MCF 10A (cell line): ENCODE measurements around the gene PHACTR1. TPM values are rescaled to one million over a fixed set of nuclear protein-coding genes. Genes with fewer than 3 reads are reported as not detected.

ENCODE experiments used
- BruUV-seq: library from RNA; stranded (reverse); fragments of 400-500 nt; replicated peaks from 2 replicates; lab custom pipeline; 2021; lab: Mats Ljungman, UMichigan
- CTCF ChIA-PET: fragments of 300-600 bp; sonication (Branson Sonifier 250); formaldehyde crosslinking; extraction: SDS; loops from one replicate; lab custom pipeline; 2021; ENCODE audit warnings: antibody characterized with exemption, inconsistent platforms; lab: Yijun Ruan, JAX
- POLR2A ChIA-PET: fragments of 300-600, 350-650 bp; sonication (Branson Sonifier 250); formaldehyde crosslinking; extraction: SDS; loops from one replicate; lab custom pipeline; 2020; ENCODE audit warnings: antibody characterized with exemption, inconsistent platforms; lab: Yijun Ruan, JAX
- DNase-seq: peaks from one replicate; pipeline ENCODE4 v3.0.0-alpha.2; 2018; ENCODE audit not compliant: unreplicated experiment
- H3K27ac Mint-ChIP-seq: one replicate; pipeline ENCODE4 v1.8.0; 2022; ENCODE audit warnings: mild to moderate bottlenecking, low read depth, mixed read lengths; ENCODE audit not compliant: unreplicated experiment
- H3K27me3 Mint-ChIP-seq: one replicate; pipeline ENCODE4 v1.8.0; 2022; ENCODE audit warnings: mixed read lengths; ENCODE audit not compliant: insufficient read depth, unreplicated experiment
- H3K36me3 Mint-ChIP-seq: one replicate; pipeline ENCODE4 v1.8.0; 2022; ENCODE audit warnings: mild to moderate bottlenecking, moderate library complexity, mixed read lengths; ENCODE audit not compliant: insufficient read depth, unreplicated experiment
- H3K4me1 Mint-ChIP-seq: one replicate; pipeline ENCODE4 v1.8.0; 2022; ENCODE audit warnings: mixed read lengths; ENCODE audit not compliant: insufficient read depth, unreplicated experiment
- H3K4me3 Mint-ChIP-seq: one replicate; pipeline ENCODE4 v1.8.0; 2022; ENCODE audit warnings: mild to moderate bottlenecking, moderate library complexity, mixed read lengths; ENCODE audit not compliant: unreplicated experiment
- H3K9me3 Mint-ChIP-seq: one replicate; pipeline ENCODE4 v1.8.0; 2022; ENCODE audit warnings: mixed read lengths; ENCODE audit not compliant: unreplicated experiment
- CTCF ChIP-seq: fragments of 200-600 bp; IDR thresholded peaks from one replicate; pipeline ENCODE4 v1.8.0; 2022; ENCODE audit warnings: antibody characterized with exemption, mild to moderate bottlenecking; ENCODE audit not compliant: unreplicated experiment
- intact Hi-C: fragments of 100-400 bp; cut with micrococcal nuclease; formaldehyde crosslinking; loops from 2 replicates; pipeline ENCODE4 v1.14.1; 2022
- total RNA-seq: library from RNA; stranded (reverse); gene quantifications from 2 replicates; pipeline ENCODE4 v1.2.3, GENCODE V29; 2022

Gene PHACTR1
- total RNA-seq, 1 experiment from 2014 or later = not detected

- no peaks in the 10 kb centered on the region for H3K36me3 Mint-ChIP-seq
- ChIA-PET CTCF (interaction anchor here (0.6 kb wide), 1 partner anchor 13 kb away, joined by 3 read pairs; no protein-coding TSS in a partner anchor), POLR2A (interaction anchor here (0.7 kb wide), 1 partner anchor 99 kb away, joined by 3 read pairs; no protein-coding TSS in a partner anchor)
- no peak for TF ChIP-seq CTCF
- DNase-seq = no peak
- intact Hi-C loops = no loop called here
- H3K9me3 Mint-ChIP-seq = no peaks in the 10 kb centered on the region
- no peak overlapping the region for H3K4me3 Mint-ChIP-seq
- H3K27me3 Mint-ChIP-seq = peaks cover 36% of the 10 kb centered on the region
- BruUV-seq = no TSS peak
- H3K27ac Mint-ChIP-seq = no peak overlapping the region
- H3K4me1 Mint-ChIP-seq = no peaks in the 10 kb centered on the region
Observed at GRCh38 chr6:12735786-12736185, 19.2 kb downstream of the PHACTR1 start.

DNA sequence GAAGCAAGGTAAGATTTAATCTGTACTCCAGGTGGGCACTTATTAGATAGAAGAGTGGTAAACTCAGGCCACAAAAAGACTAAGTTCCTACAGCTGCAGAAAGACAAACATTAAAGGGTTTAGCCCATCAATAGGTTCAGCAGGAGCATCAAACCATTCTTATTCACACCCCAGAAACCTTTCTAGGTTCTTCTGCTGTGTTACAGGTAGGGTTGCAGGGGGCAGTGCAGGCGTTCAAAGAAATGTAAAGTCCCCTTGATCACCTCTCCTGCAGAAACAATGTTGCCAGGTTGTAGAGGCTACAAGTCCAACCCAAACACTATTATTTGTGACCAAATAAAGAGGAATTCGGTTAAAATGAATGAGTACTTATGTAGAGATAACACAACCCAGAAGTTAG lies 31.8 kb downstream of the PHACTR1 start:
- Mint-ChIP-seq H3K27me3 (peaks cover 52% of the 10 kb centered on the region), H3K4me1 (no peaks in the 10 kb centered on the region), H3K36me3 (no peaks in the 10 kb centered on the region), H3K27ac (no peak overlapping the region), H3K9me3 (no peaks in the 10 kb centered on the region), H3K4me3 (no peak overlapping the region)
- no peak for TF ChIP-seq CTCF
- DNase-seq = no peak
- no TSS peak for BruUV-seq
- ChIA-PET CTCF (no interaction called here), POLR2A (no interaction called here)
- intact Hi-C loops = no loop called here

- H3K36me3 Mint-ChIP-seq = no peaks in the 10 kb centered on the region
- ChIA-PET CTCF (no interaction called here), POLR2A (no interaction called here)
- no peaks in the 10 kb centered on the region for H3K9me3 Mint-ChIP-seq
- TF ChIP-seq CTCF = no peak
- no TSS peak for BruUV-seq
- H3K4me1 Mint-ChIP-seq = no peaks in the 10 kb centered on the region
- DNase-seq = no peak
- no peak overlapping the region for H3K4me3 Mint-ChIP-seq
- no peak overlapping the region for H3K27ac Mint-ChIP-seq
- intact Hi-C loops = no loop called here
- peaks cover 52% of the 10 kb centered on the region for H3K27me3 Mint-ChIP-seq
Observed at GRCh38 chr6:12748815-12749521, 32.4 kb downstream of the PHACTR1 start.

DNA sequence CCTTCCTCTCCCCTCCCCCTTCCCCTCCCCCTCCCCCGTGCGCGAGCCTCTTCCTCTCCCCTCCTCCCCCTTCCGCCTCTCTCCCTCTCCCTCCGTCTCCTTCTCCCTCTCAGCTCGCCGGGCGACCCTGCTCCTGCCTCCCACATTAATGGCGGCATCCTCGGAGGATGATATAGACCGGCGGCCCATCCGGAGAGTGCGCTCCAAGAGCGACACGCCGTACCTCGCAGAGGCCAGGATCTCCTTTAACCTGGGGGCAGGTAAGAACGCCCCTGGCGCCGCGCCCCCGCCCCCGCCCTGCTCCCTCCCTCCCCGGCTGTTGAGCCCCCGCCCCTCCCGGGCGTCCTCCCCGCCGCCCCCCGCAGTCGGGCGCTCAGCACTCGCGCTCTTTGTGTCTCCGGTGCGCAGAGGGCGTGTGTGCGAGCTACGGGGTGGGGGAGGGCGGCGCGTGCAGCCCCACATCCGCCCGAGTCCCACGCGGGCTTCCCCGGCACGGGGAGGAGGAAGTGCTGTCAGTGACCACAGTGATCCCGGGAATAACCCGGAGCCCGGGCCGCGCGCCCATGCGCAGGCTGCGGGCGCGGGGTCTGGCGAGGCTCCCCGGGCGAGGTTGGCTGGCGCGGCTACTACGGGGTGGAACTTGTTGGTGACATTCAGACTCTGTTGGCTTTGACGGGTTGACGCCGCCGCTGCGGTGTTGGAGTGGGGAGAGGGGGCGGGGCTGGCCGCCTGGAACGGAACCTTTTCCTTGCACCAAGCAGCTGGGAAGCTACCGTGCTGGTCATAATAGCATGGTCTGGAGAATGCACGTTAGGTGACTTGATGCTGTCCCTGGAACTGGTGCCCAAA lies 33.2 kb downstream of the PHACTR1 start:
- no peaks in the 10 kb centered on the region for H3K9me3 Mint-ChIP-seq
- intact Hi-C loops = no loop called here
- no peak overlapping the region for H3K4me3 Mint-ChIP-seq
- no peak for TF ChIP-seq CTCF
- peaks cover 51% of the 10 kb centered on the region for H3K27me3 Mint-ChIP-seq
- CTCF ChIA-PET = no interaction called here
- BruUV-seq = no TSS peak
- POLR2A ChIA-PET = no interaction called here
- no peak overlapping the region for H3K27ac Mint-ChIP-seq
- no peaks in the 10 kb centered on the region for H3K36me3 Mint-ChIP-seq
- no peak for DNase-seq
- H3K4me1 Mint-ChIP-seq = no peaks in the 10 kb centered on the region
